ENCODE results near the gene ECT2.
A peak's percentile ranks its signal among the peaks of the same experiment; 100 is the strongest.
"Not testable (repeated sequence)": the region's sequence is repeated elsewhere in the genome, so short reads cannot be mapped to it uniquely, and the experiment has no call there.

The ECT2 gene, protein sequence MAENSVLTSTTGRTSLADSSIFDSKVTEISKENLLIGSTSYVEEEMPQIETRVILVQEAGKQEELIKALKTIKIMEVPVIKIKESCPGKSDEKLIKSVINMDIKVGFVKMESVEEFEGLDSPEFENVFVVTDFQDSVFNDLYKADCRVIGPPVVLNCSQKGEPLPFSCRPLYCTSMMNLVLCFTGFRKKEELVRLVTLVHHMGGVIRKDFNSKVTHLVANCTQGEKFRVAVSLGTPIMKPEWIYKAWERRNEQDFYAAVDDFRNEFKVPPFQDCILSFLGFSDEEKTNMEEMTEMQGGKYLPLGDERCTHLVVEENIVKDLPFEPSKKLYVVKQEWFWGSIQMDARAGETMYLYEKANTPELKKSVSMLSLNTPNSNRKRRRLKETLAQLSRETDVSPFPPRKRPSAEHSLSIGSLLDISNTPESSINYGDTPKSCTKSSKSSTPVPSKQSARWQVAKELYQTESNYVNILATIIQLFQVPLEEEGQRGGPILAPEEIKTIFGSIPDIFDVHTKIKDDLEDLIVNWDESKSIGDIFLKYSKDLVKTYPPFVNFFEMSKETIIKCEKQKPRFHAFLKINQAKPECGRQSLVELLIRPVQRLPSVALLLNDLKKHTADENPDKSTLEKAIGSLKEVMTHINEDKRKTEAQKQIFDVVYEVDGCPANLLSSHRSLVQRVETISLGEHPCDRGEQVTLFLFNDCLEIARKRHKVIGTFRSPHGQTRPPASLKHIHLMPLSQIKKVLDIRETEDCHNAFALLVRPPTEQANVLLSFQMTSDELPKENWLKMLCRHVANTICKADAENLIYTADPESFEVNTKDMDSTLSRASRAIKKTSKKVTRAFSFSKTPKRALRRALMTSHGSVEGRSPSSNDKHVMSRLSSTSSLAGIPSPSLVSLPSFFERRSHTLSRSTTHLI

GRCh38 chr3:172750368-172751174 is at the start of gene ECT2:
TSS of gene ECT2 (plus strand) at chr3:172750726. CDS start at chr3:172754531, 3,805 bp downstream.
- DNase-seq = peak; percentile 74 to 100 (median 98)

- no peak for DNase-seq
These were observed 49.5 kb upstream of the ECT2 start for GRCh38 chr3:172700936-172701455.

- no peak for DNase-seq
These were observed 48.8 kb upstream of the ECT2 start for GRCh38 chr3:172701751-172702150.

GRCh38 chr3:172702256-172702655 is 48.3 kb upstream of the ECT2 start:
- DNase-seq = no peak

GRCh38 chr3:172702731-172703130 is 47.8 kb upstream of the ECT2 start:
- DNase-seq = not testable (repeated sequence)

GRCh38 chr3:172704001-172704400 is 46.5 kb upstream of the ECT2 start:
- DNase-seq = no peak

- no peak for DNase-seq
These were observed 45.4 kb upstream of the ECT2 start for GRCh38 chr3:172705170-172705569.

DNA sequence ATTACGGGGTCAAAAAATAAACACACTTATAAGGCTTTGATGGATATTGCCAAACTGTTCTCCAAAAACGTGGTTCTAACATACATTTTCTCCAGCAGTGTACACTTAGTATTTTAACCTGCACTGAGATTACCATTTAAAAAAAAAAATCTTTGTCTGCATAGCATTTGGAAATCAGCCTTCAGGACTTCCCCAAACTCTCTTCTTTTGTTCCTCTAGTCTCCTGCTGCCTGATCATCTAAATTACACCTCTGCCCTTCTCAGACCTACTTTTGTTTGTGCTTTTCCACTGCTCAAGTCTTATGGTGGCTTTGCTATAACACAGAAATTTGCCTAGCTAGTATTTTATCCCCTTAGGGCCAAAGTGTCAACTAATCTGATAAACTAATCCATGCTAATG is 43.5 kb upstream of the ECT2 start:
- no peak for DNase-seq

GRCh38 chr3:172707967-172708366 is 42.6 kb upstream of the ECT2 start:
- no peak for DNase-seq

DNA sequence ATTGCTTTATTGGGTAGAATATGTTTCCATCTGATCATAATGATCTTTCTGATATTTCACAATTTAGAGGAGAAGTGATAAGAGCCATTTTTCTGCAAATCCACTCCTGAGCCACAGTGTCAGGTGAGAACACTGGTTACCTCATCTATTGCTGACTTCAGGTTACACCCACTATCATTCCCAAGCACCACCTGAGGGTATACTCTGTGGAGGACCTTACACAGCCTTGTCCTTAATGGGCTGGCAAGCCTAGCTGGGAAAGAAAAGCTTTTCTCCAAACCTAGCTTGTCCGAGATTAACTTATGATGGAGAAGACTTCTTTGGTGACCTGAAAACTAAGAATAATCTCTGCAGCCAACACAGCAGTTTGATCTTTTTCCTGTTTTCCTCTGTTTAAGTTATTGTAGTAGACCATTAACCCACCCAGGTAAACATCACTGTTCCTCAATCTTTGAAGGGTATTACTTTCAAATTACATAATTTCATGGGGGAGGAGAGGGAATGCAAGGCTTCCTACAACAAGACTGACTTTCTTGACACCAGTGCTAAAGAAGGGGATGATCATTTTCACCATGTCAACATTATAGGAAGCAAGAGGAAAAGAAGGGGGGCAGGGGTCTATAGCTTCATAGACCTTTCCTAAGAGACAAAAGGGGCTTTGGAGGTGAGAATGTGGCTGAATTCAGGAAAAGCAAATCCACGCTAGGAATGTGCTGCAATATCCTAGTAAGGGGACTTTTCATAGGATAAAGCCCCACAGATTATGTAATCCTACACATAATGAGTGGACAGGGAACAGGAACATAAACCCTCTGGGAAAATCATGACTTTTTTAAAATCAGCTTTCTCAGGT is 41.4 kb upstream of the ECT2 start:
- DNase-seq = no peak

DNA sequence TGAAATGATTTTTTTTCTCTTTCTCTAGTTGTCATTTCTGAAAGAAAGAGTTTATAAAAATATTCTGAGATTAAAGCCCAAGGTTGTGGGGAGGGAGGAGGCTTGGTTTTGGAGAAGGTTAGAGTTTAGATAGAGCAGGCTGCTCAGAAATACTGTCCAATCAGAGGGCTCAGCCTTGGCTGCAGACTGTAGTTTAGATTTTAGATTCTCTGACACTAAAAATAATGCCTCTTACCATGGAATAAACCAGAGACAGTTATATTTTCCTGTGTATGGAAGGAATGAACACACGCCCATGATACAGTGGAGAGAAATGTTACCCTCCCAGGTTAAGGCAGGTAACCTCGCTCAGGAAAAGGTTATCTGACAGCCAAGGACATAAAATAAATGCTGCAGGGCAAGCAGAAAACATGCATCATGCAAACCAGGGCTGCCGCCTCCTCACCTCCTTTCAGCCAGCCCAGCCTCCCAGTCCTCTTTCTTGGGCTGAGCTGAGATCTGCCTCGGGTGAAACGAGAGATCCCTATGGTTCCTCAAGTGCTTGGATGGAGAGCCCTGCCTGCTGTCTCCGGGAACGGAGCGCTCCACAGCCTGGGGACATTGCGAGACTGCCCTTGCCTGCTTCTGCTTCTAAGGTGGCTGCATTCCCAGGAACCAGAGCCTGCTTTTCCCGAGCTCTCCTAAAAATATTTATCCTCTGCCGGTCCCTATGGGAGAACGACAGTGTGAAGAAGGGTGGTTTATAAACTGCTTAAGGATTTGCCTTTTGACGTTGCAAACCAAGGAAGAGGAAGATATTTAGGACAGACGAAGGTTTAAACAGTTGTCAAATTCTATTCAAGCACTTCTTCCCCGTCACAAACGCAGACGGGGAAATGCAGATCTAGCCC is 40.5 kb upstream of the ECT2 start:
- peak in 33 of 56 donors; percentile 4 to 45 (median 17) for DNase-seq

DNA sequence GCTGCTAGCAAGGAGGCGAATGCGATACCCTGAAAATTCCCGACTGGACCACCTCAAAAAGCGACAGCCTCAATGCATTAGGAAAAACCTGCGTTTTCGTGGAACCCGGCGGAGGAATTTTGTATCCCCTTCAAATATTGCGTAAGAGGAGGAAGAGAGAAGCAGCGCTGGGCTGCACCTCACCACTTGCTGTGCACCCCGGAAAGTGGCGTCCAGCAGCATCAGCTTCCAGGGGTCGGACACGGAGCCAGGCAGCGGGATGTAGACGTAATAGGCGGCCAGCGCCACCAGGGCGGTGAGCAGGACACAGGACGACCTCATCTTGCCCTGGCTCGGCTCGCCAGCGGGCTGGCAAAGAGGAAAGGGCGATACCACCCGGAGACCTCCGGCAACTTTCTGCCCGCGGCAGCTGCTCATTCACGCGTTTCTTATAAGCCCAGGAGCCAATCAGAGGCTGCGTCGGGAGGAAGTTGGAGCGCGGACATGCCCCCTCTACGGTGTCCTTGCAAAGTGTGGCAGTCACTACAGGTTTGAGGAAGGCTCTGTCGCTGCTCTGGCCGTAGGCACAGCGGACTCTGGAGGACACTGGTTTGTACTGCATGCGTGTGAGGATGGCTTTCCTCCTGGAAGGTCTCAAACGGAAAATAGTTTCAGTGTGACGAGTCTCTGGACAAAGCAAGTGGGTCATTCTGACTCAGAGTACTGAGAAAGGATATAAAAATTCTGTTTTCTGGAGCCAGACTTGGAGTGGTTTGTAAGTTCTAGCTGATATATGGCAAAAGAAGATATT is 39.7 kb upstream of the ECT2 start, which contains the start of gene NCEH1:
TSS of gene NCEH1 (minus strand) at position 404 of the 790 bp plus-strand sequence. CDS start at position 321, 83 bp downstream.
- DNase-seq = peak; percentile 19 to 91 (median 79)

DNA sequence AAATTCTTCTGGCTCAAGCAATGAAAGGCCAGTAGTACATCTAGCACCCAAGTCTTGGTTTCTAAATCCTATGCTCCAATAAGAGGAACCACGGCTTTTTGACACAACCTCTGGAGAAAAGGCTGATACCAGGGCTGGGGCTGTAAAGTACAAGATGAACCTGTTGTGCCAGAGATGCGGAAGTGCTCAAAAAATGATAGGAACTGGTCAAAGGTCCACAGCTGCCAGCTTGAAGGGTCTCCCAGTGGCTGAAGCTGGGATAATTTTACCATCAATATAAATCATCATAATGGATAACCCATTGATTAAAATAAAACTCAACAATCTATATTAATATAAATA is 39.1 kb upstream of the ECT2 start:
- DNase-seq = no peak

DNA sequence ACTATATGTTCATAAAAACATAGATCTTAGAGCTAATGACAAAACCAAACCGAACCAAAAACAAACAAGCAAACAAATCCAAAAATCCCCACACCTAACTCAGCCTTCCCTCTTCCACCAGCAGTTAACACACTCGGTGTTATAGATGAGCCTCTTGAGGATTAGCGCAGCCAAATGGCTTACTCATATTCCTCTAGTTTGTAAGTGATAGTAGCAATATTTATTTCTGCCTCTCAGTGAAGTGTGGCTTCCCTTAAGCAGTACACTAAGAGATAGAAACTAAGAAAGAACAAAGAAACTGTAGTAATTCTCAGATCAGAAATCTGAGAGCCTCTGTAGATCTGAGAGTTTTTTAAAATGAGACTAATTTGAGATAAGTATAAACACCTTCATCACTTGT is 37.2 kb upstream of the ECT2 start:
- no peak for DNase-seq

DNA sequence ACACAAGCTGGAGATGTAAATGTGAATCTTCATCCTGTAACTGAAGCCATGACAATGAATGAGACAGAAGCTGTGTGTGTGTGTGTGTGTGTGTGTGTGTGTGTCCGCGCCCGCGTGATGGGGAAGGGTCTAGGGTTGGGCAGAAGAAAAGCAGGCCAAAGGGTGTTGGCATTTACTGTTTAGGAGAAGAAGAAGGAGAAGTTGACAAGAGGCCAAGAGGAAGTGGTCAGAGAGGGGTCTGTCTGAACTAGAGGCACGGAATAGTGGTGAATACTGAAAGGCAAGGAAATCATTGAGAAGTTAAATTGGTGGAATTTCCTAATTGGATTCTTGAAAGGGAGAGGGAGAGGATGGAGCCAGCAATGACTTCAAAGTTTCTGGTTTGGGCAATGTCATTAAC is 34.0 kb upstream of the ECT2 start:
- peak in 16 of 56 donors; percentile 0 to 47 (median 6) for DNase-seq

GRCh38 chr3:172717493-172718088 is 32.9 kb upstream of the ECT2 start:
- DNase-seq = no peak

DNA sequence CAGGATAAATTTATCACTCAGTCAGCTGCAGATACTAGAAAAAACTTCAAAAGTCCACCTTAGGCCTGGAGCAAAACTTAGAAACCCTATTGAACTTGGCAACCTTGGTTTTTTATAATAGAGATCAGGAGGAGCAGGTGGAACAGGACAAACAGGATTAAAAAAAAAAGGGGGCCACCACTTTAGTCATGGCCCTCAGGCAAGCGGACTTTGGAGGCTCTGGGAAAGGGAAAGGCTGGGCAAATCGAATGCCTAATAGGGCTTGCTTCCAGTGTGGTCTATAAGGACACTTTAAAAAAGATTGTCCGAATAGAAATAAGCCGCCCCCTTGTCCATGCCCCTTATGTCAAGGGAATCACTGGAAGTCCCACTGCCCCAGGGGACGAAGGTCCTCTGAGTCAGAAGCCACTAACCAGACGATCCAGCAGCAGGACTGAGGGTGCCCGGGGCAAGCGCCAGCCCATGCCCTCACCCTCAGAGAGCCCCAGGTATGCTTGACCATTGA is 27.9 kb upstream of the ECT2 start:
- not testable (repeated sequence) for DNase-seq

DNA sequence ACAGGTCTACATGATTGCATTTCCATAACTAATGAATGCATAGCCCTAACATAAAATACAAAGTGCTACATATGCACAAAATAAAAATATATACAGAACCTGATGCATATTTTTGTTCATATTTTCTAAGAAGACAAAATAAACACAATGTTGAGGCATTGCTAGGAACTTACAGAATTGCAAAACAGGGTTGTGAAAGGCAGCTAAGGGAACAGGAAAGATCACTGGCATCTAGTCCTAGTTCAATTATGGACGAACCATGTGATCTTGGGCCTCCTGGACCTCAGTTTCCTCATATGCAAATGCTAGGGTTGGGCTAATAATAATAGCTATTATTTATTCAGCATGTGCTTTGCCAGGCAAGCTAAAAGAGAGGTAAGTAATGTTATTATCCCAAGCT is 24.1 kb upstream of the ECT2 start:
- no peak for DNase-seq
